ENCODE data around the gene CPNE4.

CPNE4 gene

GRCh38 chr3:131716007-131716406 lies 318.8 kb downstream of the CPNE4 start:
- no peaks in the 10 kb centered on the region for H3K9me3 ChIP-seq (ENCODE audit: control insufficient read depth in 1 of 2, low read length in 2 of 2)
- no peaks in the 10 kb centered on the region for H3K36me3 ChIP-seq (ENCODE audit: control insufficient read depth in 1 of 2, insufficient read depth in 2 of 2, low read length in 2 of 2)

GRCh38 chr3:131714585-131715220 lies 320.1 kb downstream of the CPNE4 start:
- H3K4me3 ChIP-seq (ENCODE audit: low read depth in 1 of 2, low read length in 2 of 2): no peak overlapping the region
- H3K4me1 ChIP-seq (ENCODE audit: control insufficient read depth in 1 of 2, insufficient read depth in 2 of 2, low read length in 2 of 2): no peaks in the 10 kb centered on the region
- no peaks in the 10 kb centered on the region for H3K27me3 ChIP-seq (ENCODE audit: control insufficient read depth in 1 of 2, insufficient read depth in 2 of 2, low read length in 2 of 2)
- H3K9ac ChIP-seq (ENCODE audit: low read depth in 1 of 2, low read length in 2 of 2): no peak overlapping the region
- no peaks in the 10 kb centered on the region for H3K9me3 ChIP-seq (ENCODE audit: control insufficient read depth in 1 of 2, low read length in 2 of 2)
- H3K27ac ChIP-seq (ENCODE audit: low read depth, low read length): no peak overlapping the region
- H3K36me3 ChIP-seq (ENCODE audit: control insufficient read depth in 1 of 2, insufficient read depth in 2 of 2, low read length in 2 of 2): no peaks in the 10 kb centered on the region

More at GRCh38 chr3:131716007-131716406, 318.8 kb downstream of the CPNE4 start:
- Histone ChIP-seq H3K4me3 (ENCODE audit: low read depth in 1 of 2, low read length in 2 of 2) (no peak overlapping the region), H3K27ac (ENCODE audit: low read depth, low read length) (no peak overlapping the region), H3K27me3 (ENCODE audit: control insufficient read depth in 1 of 2, insufficient read depth in 2 of 2, low read length in 2 of 2) (no peaks in the 10 kb centered on the region), H3K4me1 (ENCODE audit: control insufficient read depth in 1 of 2, insufficient read depth in 2 of 2, low read length in 2 of 2) (no peaks in the 10 kb centered on the region), H3K9ac (ENCODE audit: low read depth in 1 of 2, low read length in 2 of 2) (no peak overlapping the region)

DNA sequence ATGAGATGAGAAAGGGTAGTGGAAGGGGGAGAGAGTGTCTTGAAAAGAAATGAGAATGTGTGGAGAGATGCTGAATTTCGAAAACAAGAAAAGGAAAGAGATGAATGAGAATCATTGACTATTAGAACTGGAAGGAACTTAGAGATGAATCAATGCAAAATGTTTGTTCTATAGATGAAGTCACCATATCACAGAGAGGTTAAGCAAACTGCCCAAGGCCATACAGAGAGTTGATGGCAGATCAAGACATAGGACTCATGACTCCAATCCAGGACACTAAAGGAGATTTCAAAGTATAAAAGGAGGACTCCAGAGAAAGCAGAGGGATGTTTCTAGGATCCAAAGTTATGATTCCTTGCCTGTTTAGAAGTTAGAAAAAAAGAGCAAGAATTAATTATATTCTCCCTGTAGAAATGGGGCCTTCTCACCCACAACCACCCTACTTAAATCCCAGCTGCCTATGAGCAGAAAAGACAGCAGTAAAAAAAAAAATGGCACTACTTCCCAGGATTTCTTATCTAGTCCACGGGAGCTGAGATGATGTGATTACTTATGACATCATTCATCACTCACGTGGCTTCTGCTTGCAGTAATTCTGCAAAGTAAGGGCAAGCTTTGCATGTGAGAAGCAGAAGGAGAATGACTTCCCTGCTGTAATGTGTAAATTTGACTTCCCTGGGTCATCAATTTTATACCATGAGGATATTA lies 321.2 kb downstream of the CPNE4 start:
- no peaks in the 10 kb centered on the region for H3K9me3 ChIP-seq (ENCODE audit: control insufficient read depth in 1 of 2, low read length in 2 of 2)
- H3K36me3 ChIP-seq (ENCODE audit: control insufficient read depth in 1 of 2, insufficient read depth in 2 of 2, low read length in 2 of 2): no peaks in the 10 kb centered on the region
- no peaks in the 10 kb centered on the region for H3K27me3 ChIP-seq (ENCODE audit: control insufficient read depth in 1 of 2, insufficient read depth in 2 of 2, low read length in 2 of 2)
- H3K27ac ChIP-seq (ENCODE audit: low read depth, low read length): no peak overlapping the region
- no peak overlapping the region for H3K4me3 ChIP-seq (ENCODE audit: low read depth in 1 of 2, low read length in 2 of 2)
- H3K4me1 ChIP-seq (ENCODE audit: control insufficient read depth in 1 of 2, insufficient read depth in 2 of 2, low read length in 2 of 2): no peaks in the 10 kb centered on the region
- H3K9ac ChIP-seq (ENCODE audit: low read depth in 1 of 2, low read length in 2 of 2): no peak overlapping the region

DNA sequence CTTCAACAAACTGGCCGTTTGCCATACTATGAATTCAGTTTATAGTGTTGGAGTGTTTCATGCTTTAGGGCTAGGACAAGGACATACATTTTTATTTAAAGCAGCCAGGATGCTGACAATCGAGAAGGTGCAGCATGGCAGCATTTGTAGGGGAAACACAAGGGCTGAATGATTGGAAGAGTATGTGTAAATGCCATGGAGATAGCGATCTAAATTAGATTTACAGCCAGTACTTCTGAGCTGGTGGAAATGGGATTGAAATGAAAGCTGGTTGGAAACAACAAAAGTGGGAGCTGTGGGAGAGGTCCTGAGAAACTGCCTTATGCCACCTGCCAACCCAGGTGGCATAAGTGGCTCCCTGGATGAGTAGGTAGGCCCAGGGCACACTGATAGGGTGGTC lies 322.2 kb downstream of the CPNE4 start:
- H3K36me3 ChIP-seq (ENCODE audit: control insufficient read depth in 1 of 2, insufficient read depth in 2 of 2, low read length in 2 of 2): no peaks in the 10 kb centered on the region
- H3K9ac ChIP-seq (ENCODE audit: low read depth in 1 of 2, low read length in 2 of 2): no peak overlapping the region
- no peaks in the 10 kb centered on the region for H3K27me3 ChIP-seq (ENCODE audit: control insufficient read depth in 1 of 2, insufficient read depth in 2 of 2, low read length in 2 of 2)
- H3K4me1 ChIP-seq (ENCODE audit: control insufficient read depth in 1 of 2, insufficient read depth in 2 of 2, low read length in 2 of 2): no peaks in the 10 kb centered on the region
- H3K9me3 ChIP-seq (ENCODE audit: control insufficient read depth in 1 of 2, low read length in 2 of 2): no peaks in the 10 kb centered on the region
- H3K4me3 ChIP-seq (ENCODE audit: low read depth in 1 of 2, low read length in 2 of 2): no peak overlapping the region
- H3K27ac ChIP-seq (ENCODE audit: low read depth, low read length): no peak overlapping the region

- H3K27me3 ChIP-seq (ENCODE audit: control insufficient read depth in 1 of 2, insufficient read depth in 2 of 2, low read length in 2 of 2): no peaks in the 10 kb centered on the region
- H3K4me3 ChIP-seq (ENCODE audit: low read depth in 1 of 2, low read length in 2 of 2): no peak overlapping the region
- no peaks in the 10 kb centered on the region for H3K4me1 ChIP-seq (ENCODE audit: control insufficient read depth in 1 of 2, insufficient read depth in 2 of 2, low read length in 2 of 2)
- H3K27ac ChIP-seq (ENCODE audit: low read depth, low read length): no peak overlapping the region
- no peaks in the 10 kb centered on the region for H3K36me3 ChIP-seq (ENCODE audit: control insufficient read depth in 1 of 2, insufficient read depth in 2 of 2, low read length in 2 of 2)
- H3K9ac ChIP-seq (ENCODE audit: low read depth in 1 of 2, low read length in 2 of 2): no peak overlapping the region
- no peaks in the 10 kb centered on the region for H3K9me3 ChIP-seq (ENCODE audit: control insufficient read depth in 1 of 2, low read length in 2 of 2)
Observed at GRCh38 chr3:131711114-131711768, 323.6 kb downstream of the CPNE4 start.

- Histone ChIP-seq H3K27ac (ENCODE audit: low read depth, low read length) (no peak overlapping the region), H3K9ac (ENCODE audit: low read depth in 1 of 2, low read length in 2 of 2) (no peak overlapping the region), H3K4me3 (ENCODE audit: low read depth in 1 of 2, low read length in 2 of 2) (no peak overlapping the region), H3K4me1 (ENCODE audit: control insufficient read depth in 1 of 2, insufficient read depth in 2 of 2, low read length in 2 of 2) (no peaks in the 10 kb centered on the region), H3K9me3 (ENCODE audit: control insufficient read depth in 1 of 2, low read length in 2 of 2) (no peaks in the 10 kb centered on the region), H3K36me3 (ENCODE audit: control insufficient read depth in 1 of 2, insufficient read depth in 2 of 2, low read length in 2 of 2) (no peaks in the 10 kb centered on the region), H3K27me3 (ENCODE audit: control insufficient read depth in 1 of 2, insufficient read depth in 2 of 2, low read length in 2 of 2) (no peaks in the 10 kb centered on the region)
Observed at GRCh38 chr3:131708241-131708640, 326.6 kb downstream of the CPNE4 start.

GRCh38 chr3:131705558-131706051 lies 329.2 kb downstream of the CPNE4 start:
- H3K4me1 ChIP-seq (ENCODE audit: control insufficient read depth in 1 of 2, insufficient read depth in 2 of 2, low read length in 2 of 2): no peaks in the 10 kb centered on the region
- H3K9ac ChIP-seq (ENCODE audit: low read depth in 1 of 2, low read length in 2 of 2): no peak overlapping the region
- no peaks in the 10 kb centered on the region for H3K9me3 ChIP-seq (ENCODE audit: control insufficient read depth in 1 of 2, low read length in 2 of 2)
- H3K36me3 ChIP-seq (ENCODE audit: control insufficient read depth in 1 of 2, insufficient read depth in 2 of 2, low read length in 2 of 2): no peaks in the 10 kb centered on the region
- no peaks in the 10 kb centered on the region for H3K27me3 ChIP-seq (ENCODE audit: control insufficient read depth in 1 of 2, insufficient read depth in 2 of 2, low read length in 2 of 2)
- no peak overlapping the region for H3K27ac ChIP-seq (ENCODE audit: low read depth, low read length)
- H3K4me3 ChIP-seq (ENCODE audit: low read depth in 1 of 2, low read length in 2 of 2): no peak overlapping the region

DNA sequence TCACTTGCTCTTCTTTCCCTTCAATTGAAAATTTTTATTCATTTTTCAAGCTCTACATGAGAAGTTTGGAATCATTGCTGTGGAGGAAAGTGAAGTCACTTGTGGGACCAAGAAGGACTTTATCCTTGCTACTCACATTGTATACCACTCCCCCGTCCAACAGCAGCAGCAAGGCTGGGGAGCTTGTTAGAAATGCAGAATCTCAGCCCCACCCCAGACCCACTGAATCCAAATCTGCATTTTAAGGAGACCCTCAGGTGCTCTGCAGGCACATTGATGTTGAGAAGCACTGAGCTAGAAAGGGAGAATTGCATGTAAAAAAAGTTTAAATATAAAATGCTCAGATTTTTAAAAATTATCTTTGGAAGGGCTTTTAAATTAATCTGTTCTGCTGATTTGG lies 329.7 kb downstream of the CPNE4 start:
- Histone ChIP-seq H3K9ac (ENCODE audit: low read depth in 1 of 2, low read length in 2 of 2) (no peak overlapping the region), H3K4me1 (ENCODE audit: control insufficient read depth in 1 of 2, insufficient read depth in 2 of 2, low read length in 2 of 2) (no peaks in the 10 kb centered on the region), H3K9me3 (ENCODE audit: control insufficient read depth in 1 of 2, low read length in 2 of 2) (no peaks in the 10 kb centered on the region), H3K27ac (ENCODE audit: low read depth, low read length) (no peak overlapping the region), H3K27me3 (ENCODE audit: control insufficient read depth in 1 of 2, insufficient read depth in 2 of 2, low read length in 2 of 2) (no peaks in the 10 kb centered on the region), H3K36me3 (ENCODE audit: control insufficient read depth in 1 of 2, insufficient read depth in 2 of 2, low read length in 2 of 2) (no peaks in the 10 kb centered on the region), H3K4me3 (ENCODE audit: low read depth in 1 of 2, low read length in 2 of 2) (no peak overlapping the region)

- Histone ChIP-seq H3K27ac (ENCODE audit: low read depth, low read length) (no peak overlapping the region), H3K27me3 (ENCODE audit: control insufficient read depth in 1 of 2, insufficient read depth in 2 of 2, low read length in 2 of 2) (no peaks in the 10 kb centered on the region), H3K9ac (ENCODE audit: low read depth in 1 of 2, low read length in 2 of 2) (no peak overlapping the region), H3K9me3 (ENCODE audit: control insufficient read depth in 1 of 2, low read length in 2 of 2) (no peaks in the 10 kb centered on the region), H3K36me3 (ENCODE audit: control insufficient read depth in 1 of 2, insufficient read depth in 2 of 2, low read length in 2 of 2) (no peaks in the 10 kb centered on the region), H3K4me3 (ENCODE audit: low read depth in 1 of 2, low read length in 2 of 2) (no peak overlapping the region), H3K4me1 (ENCODE audit: control insufficient read depth in 1 of 2, insufficient read depth in 2 of 2, low read length in 2 of 2) (no peaks in the 10 kb centered on the region)
Observed at GRCh38 chr3:131704098-131704497, 330.7 kb downstream of the CPNE4 start.

DNA sequence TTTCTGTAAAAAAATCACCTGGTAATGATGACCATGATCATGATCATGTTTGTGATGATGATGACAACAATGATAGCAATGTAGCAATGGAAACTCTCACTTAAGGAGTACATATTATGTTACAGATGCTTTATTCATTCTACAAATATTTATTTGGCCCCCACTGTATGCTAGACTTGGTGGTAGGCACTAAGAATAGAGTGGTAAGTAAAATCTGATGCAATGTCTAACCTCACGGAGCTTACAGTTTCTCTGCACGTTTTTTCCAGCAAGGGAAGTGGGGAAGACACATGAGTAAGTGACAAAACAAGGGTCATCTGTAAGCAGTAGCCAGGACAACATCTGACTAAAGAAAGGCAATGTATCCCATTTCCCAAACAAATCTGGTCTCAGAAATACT lies 332.7 kb downstream of the CPNE4 start:
- Histone ChIP-seq H3K4me1 (ENCODE audit: control insufficient read depth in 1 of 2, insufficient read depth in 2 of 2, low read length in 2 of 2) (no peaks in the 10 kb centered on the region), H3K9ac (ENCODE audit: low read depth in 1 of 2, low read length in 2 of 2) (no peak overlapping the region), H3K9me3 (ENCODE audit: control insufficient read depth in 1 of 2, low read length in 2 of 2) (no peaks in the 10 kb centered on the region), H3K36me3 (ENCODE audit: control insufficient read depth in 1 of 2, insufficient read depth in 2 of 2, low read length in 2 of 2) (no peaks in the 10 kb centered on the region), H3K4me3 (ENCODE audit: low read depth in 1 of 2, low read length in 2 of 2) (no peak overlapping the region), H3K27me3 (ENCODE audit: control insufficient read depth in 1 of 2, insufficient read depth in 2 of 2, low read length in 2 of 2) (no peaks in the 10 kb centered on the region), H3K27ac (ENCODE audit: low read depth, low read length) (no peak overlapping the region)
